Suprapubic skin (tissue), 4 donors: Measurements from ENCODE around the gene MLXIP.

Source experiments
- CTCF ChIP-seq, 2 donors: fragments of 200-600 bp in 1 of 2; fragments of 450-650 bp in 1 of 2; sonication (generic) in 1 of 2; IDR thresholded peaks; one replicate each; pipeline ENCODE4 v1.5.1; 2016 to 2019; ENCODE audit warnings: antibody characterized with exemption in 2 of 2, mild to moderate bottlenecking in 1 of 2, moderate library complexity in 1 of 2
- EP300 ChIP-seq: sonication (generic); formaldehyde crosslinking; IDR thresholded peaks from one replicate; pipeline ENCODE4 v1.6.1; 2017; ENCODE audit warnings: antibody characterized with exemption
- POLR2AphosphoS5 ChIP-seq, 3 donors: sonication (generic); formaldehyde crosslinking; IDR thresholded peaks; one replicate each; pipeline ENCODE4 v1.6.1; 2017; ENCODE audit warnings: antibody characterized with exemption in 3 of 3

- TF ChIP-seq CTCF (IDR thresholded peaks at IDR 0.05), result no peak
- no peak for TF ChIP-seq POLR2AphosphoS5 (IDR thresholded peaks at IDR 0.05)
- no peak for TF ChIP-seq EP300
These were observed 59.1 kb downstream of the MLXIP start for GRCh38 chr12:122137681-122138080.
